Gastroesophageal sphincter (tissue), 4 donors: Measurements from ENCODE around the gene CTXND1. TPM values are rescaled to one million over a fixed set of nuclear protein-coding genes. Genes with fewer than 3 reads are reported as not detected.

Experiments
- ATAC-seq: fragments of 150-250 bp; one replicate; pipeline ENCODE4 v1.9.1; 2016; ENCODE audit warnings: mild to moderate bottlenecking, moderate library complexity
- H3K27ac ChIP-seq, 4 donors: fragments of 200-600 bp; sonication (generic) in 3 of 4; 1 replicate in 3 of 4; 2 replicates in 1 of 4; pipeline ENCODE4 v1.5.1; 2016 to 2019
- H3K27me3 ChIP-seq: fragments of 200-600 bp; sonication (generic); one replicate; pipeline ENCODE4 v1.5.1; 2019
- H3K36me3 ChIP-seq, 2 donors: fragments of 200-600 bp; sonication (generic); one replicate each; pipeline ENCODE4 v1.5.1; 2019; ENCODE audit warnings: control low read depth in 1 of 2
- H3K4me1 ChIP-seq, 3 donors: fragments of 200-600 bp; sonication (generic); 1 replicate in 2 of 3; 2 replicates in 1 of 3; pipeline ENCODE4 v1.5.1; 2016 to 2019; ENCODE audit warnings: control low read depth in 2 of 3
- H3K4me3 ChIP-seq, 2 donors: fragments of 200-600 bp; sonication (generic); one replicate each; pipeline ENCODE4 v1.5.1; 2019; ENCODE audit warnings: mild to moderate bottlenecking in 1 of 2, moderate library complexity in 1 of 2
- H3K9me3 ChIP-seq, 3 donors: fragments of 200-600 bp; sonication (generic); one replicate each; pipeline ENCODE4 v1.5.1; 2017 to 2019; ENCODE audit warnings: control low read depth in 2 of 3
- CTCF ChIP-seq, 4 experiments: fragments of 200-600 bp in 2 of 4; fragments of 450-650 bp in 2 of 4; sonication (generic) in 1 of 4; IDR thresholded peaks; one replicate each; pipeline ENCODE4 v1.5.1; 2017 to 2019; ENCODE audit warnings: antibody characterized with exemption in 4 of 4, mild to moderate bottlenecking in 2 of 4, moderate library complexity in 2 of 4
- EP300 ChIP-seq: sonication (generic); formaldehyde crosslinking; IDR thresholded peaks from one replicate; pipeline ENCODE4 v1.6.1; 2017; ENCODE audit warnings: antibody characterized with exemption, mild to moderate bottlenecking
- POLR2A ChIP-seq, 2 donors: fragments of 450-650 bp; IDR thresholded peaks; one replicate each; pipeline ENCODE4 v1.6.1; 2017; ENCODE audit warnings: antibody characterized with exemption in 2 of 2, mild to moderate bottlenecking in 2 of 2, moderate library complexity in 1 of 2
- POLR2AphosphoS5 ChIP-seq: sonication (generic); formaldehyde crosslinking; IDR thresholded peaks from one replicate; pipeline ENCODE4 v1.6.1; 2017; ENCODE audit warnings: antibody characterized with exemption
- WGBS, 2 donors: methylation state at CpG; one replicate each; pipeline ENCODE4 v1.1.5; 2018; ENCODE audit warnings: low coverage in 1 of 2; 5-methylcytosine and 5-hydroxymethylcytosine counted together
- total RNA-seq, 4 donors: library from RNA; depleted of rRNA; stranded (reverse); fragments of >200 nt; gene quantifications; one replicate each; pipeline ENCODE4 v1.1.0, GENCODE V29; 2016

Gene CTXND1
- total RNA-seq, 4 donors from 2014 or later: 0.27 to 0.85 (median 0.75) TPM

GRCh38 chr15:80242132-80242769, 9.8 kb downstream of the CTXND1 start:
- no peak for ATAC-seq
- Histone ChIP-seq H3K4me1 (no peaks in the 10 kb centered on the region), H3K36me3 (no peaks in the 10 kb centered on the region), H3K27me3 (peaks cover 68% of the 10 kb centered on the region), H3K4me3 (no peak overlapping the region), H3K27ac (no peak overlapping the region), H3K9me3 (no peaks in the 10 kb centered on the region)
- peak in 1 of 4 experiments; percentile 18 for TF ChIP-seq CTCF (IDR thresholded peaks at IDR 0.05)
- no peak for TF ChIP-seq POLR2A (IDR thresholded peaks at IDR 0.05)
- WGBS, 2 donors: 36 to 61% methylated on average over 3 to 7 of the region's 11 CpGs

DNA sequence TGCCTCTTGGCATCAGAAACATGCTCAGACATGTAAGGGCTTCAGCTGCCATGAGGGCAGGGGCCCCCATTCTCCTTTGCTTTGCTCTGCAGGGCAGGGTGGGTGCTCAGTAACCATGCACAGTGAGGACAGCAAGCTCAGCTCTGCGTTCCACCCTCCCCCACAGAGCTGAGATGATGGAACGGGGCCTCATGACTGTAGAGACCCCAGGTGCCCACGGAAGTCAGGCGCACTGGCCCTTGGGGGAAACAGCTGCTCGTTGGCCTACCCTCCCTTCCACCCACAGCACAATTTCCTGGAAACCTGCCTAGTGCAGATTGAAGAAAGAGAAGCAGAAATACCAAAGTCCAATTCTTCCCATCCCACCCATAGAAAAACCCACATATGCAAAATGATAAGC, 10.5 kb downstream of the CTXND1 start:
- H3K27me3 ChIP-seq: peaks cover 64% of the 10 kb centered on the region
- no peaks in the 10 kb centered on the region for H3K9me3 ChIP-seq
- H3K4me3 ChIP-seq: no peak overlapping the region
- H3K36me3 ChIP-seq: no peaks in the 10 kb centered on the region
- no peak for TF ChIP-seq POLR2AphosphoS5
- no peak for TF ChIP-seq CTCF (IDR thresholded peaks at IDR 0.05)
- no peak for TF ChIP-seq POLR2A (IDR thresholded peaks at IDR 0.05)
- no peak for TF ChIP-seq EP300
- WGBS, 2 donors: 17% methylated on average over 1 of the region's 5 CpGs; no CpG with 5 or more reads in 1 of the 2 donors
- H3K4me1 ChIP-seq: no peaks in the 10 kb centered on the region
- no peak for ATAC-seq
- H3K27ac ChIP-seq: no peak overlapping the region

- Histone ChIP-seq H3K9me3 (no peaks in the 10 kb centered on the region), H3K27ac (no peak overlapping the region), H3K36me3 (no peaks in the 10 kb centered on the region), H3K4me3 (no peak overlapping the region), H3K4me1 (no peaks in the 10 kb centered on the region), H3K27me3 (peaks cover 69% of the 10 kb centered on the region)
- no peak for TF ChIP-seq POLR2AphosphoS5
- no peak for TF ChIP-seq POLR2A (IDR thresholded peaks at IDR 0.05)
- no peak for TF ChIP-seq EP300
- no peak for TF ChIP-seq CTCF (IDR thresholded peaks at IDR 0.05)
- WGBS, 2 donors: 64 to 85% methylated on average over 2 to 4 of the region's 4 CpGs
- no peak for ATAC-seq
Measured at GRCh38 chr15:80240276-80240675, 11.7 kb downstream of the CTXND1 start.

DNA sequence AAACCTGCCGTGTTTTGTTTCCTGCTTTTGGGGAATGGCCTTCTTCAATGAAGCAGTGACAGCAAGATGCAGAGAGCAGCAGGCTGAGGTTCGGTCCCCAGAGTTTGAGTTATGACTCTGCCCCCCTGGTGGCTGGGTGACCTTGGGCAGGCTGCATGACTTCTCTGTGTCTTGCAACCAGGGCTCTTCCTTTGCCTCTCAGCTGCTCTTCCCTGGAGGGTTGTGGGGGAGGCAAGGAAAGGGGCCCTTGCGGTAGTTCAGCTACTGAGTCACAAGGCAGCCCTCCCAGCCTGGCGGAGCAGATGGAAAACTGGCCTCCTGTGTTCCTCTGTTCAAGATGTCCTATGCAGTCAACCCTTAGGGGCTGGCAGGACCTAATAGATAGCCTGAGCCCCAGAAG, 17.1 kb downstream of the CTXND1 start:
- H3K4me1 ChIP-seq: no peaks in the 10 kb centered on the region
- no peaks in the 10 kb centered on the region for H3K9me3 ChIP-seq
- 0% methylated on average over 2 of the region's 4 CpGs; no CpG with 5 or more reads in 1 of the 2 donors for WGBS, 2 donors
- peaks cover 54% of the 10 kb centered on the region for H3K27me3 ChIP-seq
- ATAC-seq: no peak
- peak in 2 of 4 experiments; percentile 15 to 28 for TF ChIP-seq CTCF (IDR thresholded peaks at IDR 0.05)
- no peak for TF ChIP-seq EP300
- TF ChIP-seq POLR2AphosphoS5: no peak
- no peak overlapping the region for H3K4me3 ChIP-seq
- no peaks in the 10 kb centered on the region for H3K36me3 ChIP-seq
- no peak overlapping the region for H3K27ac ChIP-seq

DNA sequence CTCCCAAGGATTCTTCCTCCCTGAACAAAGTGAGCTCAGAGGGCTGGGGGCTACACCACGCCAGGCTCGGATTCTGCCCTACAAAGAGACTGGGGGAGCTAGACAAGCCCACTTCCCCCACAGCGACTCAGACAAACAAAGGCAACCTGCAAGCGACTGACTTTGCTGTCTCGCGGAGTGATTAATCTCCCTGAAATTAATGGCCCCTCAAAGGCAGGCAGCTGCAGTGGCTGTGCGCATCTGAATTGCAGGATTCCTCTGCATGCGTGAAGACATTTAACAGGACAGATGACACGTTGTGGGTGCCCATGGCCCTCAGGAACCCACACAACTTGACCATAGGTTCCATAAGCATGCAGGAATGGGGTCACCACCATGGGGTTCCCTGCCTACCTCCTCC, 18.4 kb downstream of the CTXND1 start:
- Histone ChIP-seq H3K27ac (no peak overlapping the region), H3K4me1 (no peaks in the 10 kb centered on the region), H3K27me3 (peaks cover 42% of the 10 kb centered on the region), H3K36me3 (no peaks in the 10 kb centered on the region), H3K4me3 (no peak overlapping the region), H3K9me3 (no peaks in the 10 kb centered on the region)
- TF ChIP-seq CTCF (IDR thresholded peaks at IDR 0.05): no peak
- TF ChIP-seq POLR2AphosphoS5: no peak
- 0% methylated on average over 1 of the region's 9 CpGs; no CpG with 5 or more reads in 1 of the 2 donors for WGBS, 2 donors
- no peak for ATAC-seq
